Activated CD4-positive, CD25-positive, alpha-beta regulatory T cell treated with anti-CD3 and anti-CD28 coated beads, Interleukin-2, amount 50 U/mL, for 72 hours (primary cell): Measurements from ENCODE around the gene NPAS1.

ENCODE experiments used
- DNase-seq: peaks from one replicate; pipeline ENCODE4 v3.0.0; 2021

NPAS1 gene, protein sequence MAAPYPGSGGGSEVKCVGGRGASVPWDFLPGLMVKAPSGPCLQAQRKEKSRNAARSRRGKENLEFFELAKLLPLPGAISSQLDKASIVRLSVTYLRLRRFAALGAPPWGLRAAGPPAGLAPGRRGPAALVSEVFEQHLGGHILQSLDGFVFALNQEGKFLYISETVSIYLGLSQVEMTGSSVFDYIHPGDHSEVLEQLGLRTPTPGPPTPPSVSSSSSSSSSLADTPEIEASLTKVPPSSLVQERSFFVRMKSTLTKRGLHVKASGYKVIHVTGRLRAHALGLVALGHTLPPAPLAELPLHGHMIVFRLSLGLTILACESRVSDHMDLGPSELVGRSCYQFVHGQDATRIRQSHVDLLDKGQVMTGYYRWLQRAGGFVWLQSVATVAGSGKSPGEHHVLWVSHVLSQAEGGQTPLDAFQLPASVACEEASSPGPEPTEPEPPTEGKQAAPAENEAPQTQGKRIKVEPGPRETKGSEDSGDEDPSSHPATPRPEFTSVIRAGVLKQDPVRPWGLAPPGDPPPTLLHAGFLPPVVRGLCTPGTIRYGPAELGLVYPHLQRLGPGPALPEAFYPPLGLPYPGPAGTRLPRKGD

DNA sequence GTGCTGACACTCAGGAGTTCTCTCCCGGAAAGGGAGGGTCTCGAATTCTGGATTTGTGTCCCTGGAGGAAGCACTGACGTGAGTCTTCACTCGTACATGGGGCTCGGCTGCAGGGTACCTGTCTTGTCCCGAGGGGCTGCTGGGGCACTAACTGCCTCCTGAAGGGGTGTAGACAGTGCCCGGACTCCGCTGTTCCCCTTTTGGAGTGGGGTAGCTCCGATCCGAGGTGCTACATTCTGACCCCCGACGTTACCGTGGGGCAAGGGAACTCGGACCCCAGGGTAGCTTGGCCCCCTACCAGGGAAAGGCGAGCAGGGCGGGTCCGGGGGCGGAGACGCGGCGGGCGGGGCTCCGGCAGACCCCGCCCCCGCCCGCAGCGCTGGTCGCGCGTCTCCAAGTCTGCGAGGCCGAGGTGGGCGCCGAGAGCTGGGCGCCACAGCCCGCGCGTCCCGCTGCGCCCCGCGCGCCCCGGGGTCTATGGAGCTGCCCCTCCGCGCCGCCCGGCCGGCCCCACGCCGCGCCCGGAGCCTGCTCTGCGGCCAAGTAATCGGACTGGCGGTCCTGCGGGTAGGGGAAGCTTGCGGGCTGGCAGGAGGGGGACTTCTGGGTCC lies at the start of gene NPAS1:
Gene NPAS1, plus strand, starts transcription at position 407 of the 611 bp plus-strand sequence. CDS start 1,211 bp downstream, outside the sequence.
- no peak for DNase-seq

DNA sequence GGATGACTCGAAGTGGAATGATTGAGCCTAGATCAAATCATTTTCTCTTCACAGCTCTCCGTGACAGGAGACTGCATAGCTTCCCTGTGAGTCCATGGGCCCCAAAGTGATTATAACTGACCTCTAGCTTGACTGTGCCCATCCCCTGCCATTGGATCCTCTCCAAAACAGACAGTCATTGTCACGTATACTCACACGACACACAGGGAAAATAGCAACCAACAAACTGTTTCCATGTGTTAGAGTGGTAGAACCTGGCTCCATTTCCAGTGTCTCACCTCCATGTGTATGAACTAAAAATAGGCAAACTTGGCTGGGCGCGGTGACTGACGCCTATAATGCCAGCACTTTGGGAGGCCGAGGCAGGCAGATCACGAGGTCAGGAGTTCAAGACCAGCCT lies 48.8 kb upstream of the NPAS1 start:
- no peak for DNase-seq

DNA sequence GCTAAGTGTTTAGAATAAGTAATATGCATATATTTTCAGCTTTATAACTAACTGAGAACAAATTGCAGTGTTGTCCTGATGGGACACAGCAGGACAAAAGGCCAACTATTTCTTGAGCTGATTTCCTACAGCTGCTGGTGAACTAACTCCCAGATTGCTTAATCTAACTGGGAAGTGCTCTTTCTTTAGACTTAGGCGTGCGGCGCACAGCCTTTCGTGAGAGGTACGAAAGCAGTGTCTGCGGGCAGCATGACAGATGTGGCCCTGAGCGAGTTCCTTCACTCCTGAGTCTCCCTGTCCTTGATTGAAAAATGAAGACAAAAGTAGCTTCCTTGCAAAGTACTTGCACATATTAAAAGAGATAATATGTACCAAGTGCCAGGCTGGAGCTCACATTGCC lies 47.3 kb upstream of the NPAS1 start:
- no peak for DNase-seq

DNA sequence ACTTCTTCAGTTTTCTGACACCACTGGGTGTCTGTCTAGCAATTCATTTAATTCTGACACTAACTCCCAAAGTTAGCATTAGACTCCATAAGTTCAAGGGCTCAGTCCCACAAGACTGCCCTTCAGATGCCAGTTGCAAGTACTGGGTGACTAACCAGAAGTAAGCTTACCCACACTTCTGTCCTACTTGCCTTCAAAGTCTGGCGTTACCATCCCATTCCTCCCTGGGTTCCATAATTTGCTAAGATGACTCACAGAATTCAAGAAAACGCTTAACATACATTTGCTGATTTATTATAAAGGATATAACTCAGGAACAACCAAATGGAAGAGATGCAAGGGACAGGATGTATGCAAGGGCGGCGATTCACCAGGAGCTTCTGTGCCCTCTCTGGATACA lies 45.5 kb upstream of the NPAS1 start:
- DNase-seq: no peak

DNA sequence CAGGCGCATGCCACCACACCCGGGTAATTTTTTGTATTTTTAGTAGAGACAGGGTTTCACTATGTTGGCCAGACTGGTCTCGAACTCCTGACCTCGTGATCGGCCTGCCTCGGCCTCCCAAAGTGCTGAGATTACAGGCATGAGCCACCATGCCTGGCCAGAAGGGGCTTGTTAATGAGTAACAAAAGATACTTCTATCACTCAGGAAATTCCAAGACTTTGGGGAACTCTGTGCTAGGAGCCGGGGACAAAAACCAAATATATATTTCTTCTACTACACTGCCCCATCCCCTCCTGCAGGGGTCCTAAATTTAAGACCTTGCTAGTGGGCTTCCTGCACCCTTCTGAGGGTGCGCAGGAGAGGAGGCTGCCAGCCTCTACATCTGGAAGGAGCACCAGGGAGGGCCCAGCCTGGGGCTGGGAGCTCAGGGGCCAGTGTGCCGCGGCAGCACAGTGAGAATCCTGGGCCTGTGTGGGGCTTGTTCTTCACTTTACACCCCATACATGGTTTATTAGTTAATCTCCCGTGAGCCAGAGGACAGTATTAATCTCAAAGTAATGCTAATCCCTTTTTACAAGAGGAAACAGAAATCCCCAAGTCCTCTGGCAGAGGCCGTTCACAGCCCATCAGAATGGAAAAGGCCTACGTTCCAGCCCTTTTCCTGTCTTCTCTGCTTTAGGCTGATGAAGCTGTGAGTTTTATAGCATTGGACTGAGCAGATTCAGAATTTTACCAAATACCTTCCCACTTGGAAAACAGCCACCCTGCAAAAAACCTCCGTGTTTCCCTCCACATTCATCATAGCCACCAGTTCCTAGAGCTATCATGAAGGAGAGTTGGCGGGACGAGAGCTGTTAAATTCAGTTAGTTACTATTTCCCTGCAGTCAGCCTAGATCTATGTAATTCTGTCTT lies 44.4 kb upstream of the NPAS1 start:
- DNase-seq: no peak

DNA sequence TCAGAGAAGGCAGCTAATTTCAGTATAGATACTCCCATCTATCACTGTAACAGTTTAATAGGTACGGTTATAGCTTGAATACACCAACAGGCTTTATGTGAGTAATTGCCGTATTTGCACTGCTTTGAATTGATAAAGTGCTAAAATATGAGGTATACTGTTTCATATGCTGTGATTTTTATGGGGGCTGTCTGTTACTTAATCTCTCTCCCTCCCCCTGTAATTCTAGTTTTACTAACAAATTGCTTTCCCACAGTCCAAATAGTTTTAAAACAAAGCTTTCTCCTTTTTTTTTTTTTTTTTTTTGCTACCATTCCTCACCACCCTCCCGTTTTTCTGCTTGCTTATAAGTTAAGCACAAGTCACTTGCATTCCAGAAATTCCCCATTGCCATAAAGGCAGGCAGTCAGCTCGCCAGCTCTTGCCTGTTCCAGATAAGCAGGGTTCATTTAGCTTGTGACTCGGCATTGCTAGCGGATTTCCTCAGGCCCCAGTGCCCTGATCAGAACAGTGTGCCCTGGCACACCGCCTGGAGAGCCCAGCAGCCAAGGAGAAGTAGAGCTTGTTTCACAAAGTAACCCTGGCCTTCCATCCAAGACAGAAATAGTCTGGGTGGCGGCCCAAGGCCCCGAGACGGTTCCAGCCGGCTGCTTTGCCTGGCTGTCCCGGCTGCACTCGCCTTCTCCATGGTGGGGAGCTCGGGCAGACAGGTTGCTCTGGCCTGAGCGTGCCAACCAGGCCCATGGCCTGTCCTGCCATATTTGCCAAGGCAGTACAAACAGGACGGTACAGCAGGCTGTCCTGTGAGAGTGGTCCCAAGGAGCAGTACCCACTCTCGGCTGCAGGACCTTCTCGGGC lies 43.5 kb upstream of the NPAS1 start:
- DNase-seq: no peak

DNA sequence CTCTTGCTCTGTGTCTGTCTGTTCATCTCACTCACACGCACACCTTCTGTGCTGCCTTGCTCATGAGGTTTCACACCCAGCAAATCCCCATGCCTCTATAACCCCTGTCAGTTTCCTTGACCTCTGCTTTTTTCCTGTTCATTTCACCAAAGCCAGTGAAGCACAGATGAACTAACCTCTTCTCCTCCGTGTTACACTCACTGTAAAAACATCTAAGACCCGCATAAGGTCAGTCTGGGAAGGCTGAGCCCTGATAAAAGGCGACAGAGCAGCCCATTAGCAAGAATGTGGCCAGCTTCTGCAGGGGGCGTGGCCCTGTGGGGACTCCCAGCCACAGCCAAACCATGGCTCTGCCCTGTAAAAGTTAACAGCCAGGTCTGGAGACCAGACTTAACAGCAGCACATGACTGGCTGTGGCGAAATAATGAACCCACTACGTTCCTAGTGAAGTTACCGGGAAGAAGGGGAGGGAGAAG lies 42.8 kb upstream of the NPAS1 start:
- no peak for DNase-seq

DNA sequence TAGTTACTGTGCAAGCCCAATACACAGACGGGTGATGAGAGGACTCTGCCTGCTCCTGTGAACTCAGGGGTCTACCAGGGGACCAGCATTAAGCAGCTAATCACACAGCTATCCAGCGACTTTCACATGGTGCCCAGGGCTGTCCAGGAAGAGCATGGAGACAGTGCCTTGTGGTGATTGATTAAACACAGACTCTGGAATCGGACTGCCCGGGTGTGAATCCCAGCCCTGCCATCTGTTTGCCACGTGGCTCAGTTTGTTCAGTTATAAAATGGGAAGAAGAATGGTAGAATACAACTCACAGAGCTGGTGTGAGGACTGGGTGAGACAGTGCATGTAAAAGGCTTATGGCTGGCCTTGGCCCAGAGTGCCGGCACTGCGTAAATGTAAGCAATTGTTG lies 42.1 kb upstream of the NPAS1 start:
- DNase-seq: no peak

DNA sequence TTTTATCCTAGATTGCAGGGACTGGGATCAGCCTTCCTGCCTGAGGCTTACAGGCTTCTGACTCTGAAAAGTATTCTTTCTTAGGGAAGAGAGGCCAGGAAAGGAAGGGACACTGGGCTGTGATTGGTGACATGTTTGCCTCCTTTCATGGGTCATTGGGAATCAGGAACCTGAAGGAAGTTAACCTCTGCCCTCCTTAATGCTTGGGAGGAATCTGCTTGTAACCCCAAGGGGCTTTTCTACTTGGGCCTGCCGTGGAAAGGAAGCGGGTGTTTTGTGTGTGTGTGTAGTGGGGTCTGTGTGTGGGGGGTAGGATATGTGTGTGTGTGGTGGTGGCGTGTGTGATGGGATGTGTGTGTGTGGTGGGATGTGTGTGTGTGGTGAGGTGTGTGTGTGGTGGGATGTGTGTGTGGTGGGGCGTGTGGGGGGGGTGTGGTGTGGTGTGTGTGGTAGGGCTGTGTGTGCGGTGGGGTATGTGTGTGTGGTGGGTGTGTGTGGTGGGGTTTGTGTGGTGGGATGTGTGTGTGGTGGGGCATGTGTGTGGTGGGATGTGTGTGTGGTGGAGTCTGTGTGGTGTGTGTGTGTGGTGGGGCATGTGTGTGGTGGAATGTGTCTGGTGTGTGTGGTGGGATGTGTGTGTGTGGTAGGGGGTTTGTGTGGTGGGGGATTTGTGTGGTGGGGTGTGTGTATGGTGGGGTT lies 41.3 kb upstream of the NPAS1 start:
- DNase-seq: no peak

DNA sequence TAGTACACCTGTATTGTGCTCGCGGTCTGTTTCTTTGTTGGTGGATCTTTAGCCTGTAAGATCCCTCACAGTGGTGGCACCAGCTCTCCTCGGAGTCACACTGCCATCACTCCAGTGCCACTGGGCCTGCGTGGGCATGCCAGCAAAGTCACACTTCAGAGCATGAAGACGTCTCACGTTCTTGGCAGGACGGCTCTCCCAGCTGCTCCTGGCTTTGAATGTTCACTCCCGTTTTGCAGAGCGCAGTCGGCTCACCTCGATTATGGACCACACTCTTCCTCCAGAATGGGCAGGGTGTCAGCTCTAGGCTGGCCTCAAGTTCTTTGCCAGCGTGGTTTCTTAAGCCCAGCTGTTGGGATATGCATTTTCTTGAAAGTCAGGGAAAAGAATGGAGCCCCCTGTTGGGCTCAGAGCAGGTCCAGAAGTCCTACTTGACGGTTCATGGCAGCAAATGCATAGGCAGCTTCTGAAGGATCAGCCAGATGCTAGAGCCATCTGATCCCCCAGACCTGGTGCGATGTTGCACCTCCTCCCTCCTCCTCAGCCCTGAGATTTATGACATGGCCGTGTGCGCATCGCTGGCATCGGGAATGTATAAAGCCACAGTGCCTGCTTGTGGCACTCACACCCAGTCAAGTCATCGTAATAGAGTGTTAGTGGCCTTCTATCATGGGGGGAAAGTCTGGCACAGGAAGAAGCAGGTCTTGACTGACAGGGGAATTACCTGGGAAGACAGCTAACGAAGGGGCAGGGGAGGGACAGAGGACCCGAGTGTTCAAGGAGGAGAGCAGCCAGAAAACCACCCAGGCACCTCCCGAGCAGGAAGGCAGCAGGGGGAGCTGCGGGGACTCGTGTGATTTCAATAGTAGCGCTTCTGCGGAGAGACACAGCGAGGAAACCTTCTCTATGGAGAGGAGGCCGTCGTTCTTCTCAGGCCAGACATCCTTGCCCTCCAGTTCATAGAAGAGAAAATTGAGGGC lies 40.2 kb upstream of the NPAS1 start:
- DNase-seq: no peak

DNA sequence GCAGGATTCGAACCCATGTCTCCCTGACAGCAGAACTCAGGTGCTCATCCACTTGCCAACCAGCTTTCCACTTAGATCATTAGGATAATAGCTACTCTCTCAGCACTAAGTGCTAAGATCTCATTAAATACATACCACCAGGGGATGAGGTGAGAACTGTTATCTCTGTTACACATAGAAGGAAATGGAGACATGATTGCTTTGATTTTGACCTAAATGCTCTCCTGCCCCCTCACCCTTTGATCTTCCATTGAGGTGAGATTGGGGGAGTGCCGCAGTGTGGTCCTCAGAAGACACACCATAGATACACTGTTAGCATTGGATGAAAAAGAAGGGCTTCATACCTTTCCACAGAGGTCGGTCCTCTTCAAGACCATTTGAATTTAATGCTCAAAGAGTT lies 38.9 kb upstream of the NPAS1 start:
- DNase-seq: no peak

DNA sequence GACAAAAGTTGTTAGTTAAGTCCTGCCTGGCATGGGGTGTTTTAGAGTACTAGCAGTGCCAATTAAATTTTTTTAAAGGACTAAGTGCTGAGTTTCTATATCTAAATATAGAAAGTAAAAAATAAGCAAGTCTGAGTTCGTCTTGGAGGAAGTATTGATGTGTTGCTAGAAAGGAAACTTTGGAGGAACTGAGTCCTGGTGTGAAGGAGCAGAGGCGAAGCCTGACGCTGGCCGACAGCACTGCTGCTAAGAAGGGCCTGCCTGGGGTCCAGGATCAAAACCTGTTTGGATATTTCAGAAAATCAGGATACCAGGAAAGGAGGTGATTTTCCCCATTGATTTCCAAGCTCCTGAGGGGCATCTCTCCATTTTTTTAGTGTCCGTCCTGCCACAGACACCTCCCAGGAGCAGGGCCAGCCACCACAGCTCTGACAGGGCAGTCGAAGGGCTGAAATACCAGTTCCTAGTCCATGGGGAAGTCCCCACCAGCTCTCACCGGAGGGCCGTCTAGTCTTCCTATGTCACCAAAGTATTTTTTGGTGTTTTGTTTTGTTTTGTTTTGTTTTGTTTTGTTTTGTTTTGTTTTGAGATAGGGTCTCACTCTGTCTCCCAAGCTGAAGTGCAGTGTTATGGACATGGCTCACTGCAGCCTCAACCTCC lies 38.2 kb upstream of the NPAS1 start:
- DNase-seq: no peak

DNA sequence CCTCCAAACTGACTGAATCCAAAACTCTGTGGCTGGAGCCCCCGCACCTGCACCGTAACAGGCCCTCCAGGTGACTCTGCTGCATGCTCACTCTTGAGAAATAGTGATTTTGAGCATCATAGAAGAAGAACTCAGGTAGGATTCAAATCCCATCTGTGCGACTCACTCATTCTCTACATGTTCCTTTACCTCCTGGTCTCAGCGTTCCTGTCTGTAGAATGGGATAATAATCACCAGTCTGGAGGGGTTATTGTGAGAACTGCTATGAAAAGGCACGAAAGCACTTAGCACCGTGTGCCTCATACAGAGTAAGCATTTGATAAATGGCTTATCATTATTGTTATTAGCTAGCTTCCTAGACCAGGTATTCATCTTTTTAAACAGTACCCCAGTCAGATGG lies 36.5 kb upstream of the NPAS1 start:
- no peak for DNase-seq

DNA sequence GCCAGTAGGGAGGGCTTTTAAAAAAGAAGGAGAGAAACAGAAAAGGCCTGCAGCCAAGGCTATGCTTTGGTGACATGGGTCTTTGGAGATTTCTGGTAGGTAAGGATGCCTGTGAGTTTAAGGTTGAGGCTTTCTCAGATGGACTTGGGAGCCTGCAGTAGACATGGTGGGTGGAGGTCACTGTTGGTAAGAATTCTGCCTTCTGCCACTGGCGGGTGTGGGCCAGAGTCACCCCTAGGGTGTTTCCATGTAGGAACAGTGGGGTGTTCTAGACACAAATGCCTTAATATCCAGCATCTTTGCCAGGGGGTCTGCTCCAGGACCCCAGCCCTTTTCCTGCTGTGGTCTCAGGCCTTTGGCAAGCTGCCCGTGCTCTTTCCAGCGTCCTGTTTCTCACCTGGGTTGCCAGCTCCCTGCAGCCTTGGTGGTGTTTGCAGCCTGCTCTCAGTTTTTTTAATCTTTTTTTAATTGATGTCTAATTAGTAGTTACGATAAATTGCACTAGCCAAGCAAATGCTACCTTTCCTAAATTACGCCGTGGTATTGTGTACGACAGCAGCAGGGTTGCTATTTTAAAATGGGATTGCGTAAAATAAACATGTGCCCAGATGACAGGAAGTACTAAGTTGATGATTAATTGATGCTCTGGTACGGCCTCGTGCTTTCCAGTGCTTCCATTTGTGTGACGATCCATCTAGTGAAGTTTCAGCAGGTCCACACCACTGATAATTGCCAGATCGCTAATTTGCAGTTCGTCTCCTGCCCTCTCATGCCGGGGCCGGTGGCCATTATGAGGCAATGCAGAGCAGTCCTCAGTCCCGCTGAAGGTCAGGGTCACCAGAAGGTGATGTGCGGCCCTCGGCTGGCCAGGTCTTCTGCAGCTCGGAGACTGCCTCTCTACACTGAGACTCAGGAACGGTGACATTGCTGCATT lies 35.3 kb upstream of the NPAS1 start:
- DNase-seq: no peak

DNA sequence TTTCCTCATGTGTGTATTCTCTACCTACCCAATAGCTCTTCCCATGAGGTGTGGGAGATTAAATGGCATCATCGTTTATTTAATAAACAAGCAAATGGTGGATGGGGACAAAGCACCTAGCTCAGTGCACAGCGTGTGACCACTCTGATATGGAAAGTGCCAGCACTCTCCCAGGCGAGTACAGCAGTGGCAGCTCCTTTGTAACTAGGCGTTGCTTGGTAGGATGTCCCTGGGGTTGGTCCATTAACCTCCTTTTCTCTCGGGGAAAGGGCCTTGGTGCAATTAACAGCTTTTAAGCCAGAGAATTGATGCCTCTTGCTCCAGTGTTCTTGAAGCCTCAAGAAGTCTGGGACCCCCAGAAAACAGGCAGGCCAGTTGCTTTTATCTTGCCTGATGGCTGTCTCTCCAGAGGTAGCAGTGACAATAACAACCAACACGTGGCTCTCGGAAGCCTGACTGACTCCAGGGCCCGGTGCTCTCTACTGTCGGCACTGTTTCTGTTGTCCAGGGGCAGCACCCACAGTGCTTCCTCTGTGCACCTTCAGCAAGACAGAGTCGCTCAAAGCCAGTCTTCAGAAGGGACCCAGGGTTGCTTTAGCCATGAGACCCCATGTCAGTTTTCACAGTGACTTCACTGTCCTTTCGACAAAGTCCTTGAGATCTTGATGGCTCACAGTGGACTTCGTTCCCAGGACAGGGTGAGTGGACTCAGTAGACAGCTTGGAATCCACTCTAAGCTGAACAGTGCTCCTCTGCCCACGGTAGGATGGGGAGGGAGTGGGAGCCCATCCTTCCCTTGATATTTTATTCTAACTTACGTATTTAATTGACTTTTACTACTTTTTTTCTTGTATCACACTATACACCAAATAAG lies 33.9 kb upstream of the NPAS1 start:
- DNase-seq: no peak

DNA sequence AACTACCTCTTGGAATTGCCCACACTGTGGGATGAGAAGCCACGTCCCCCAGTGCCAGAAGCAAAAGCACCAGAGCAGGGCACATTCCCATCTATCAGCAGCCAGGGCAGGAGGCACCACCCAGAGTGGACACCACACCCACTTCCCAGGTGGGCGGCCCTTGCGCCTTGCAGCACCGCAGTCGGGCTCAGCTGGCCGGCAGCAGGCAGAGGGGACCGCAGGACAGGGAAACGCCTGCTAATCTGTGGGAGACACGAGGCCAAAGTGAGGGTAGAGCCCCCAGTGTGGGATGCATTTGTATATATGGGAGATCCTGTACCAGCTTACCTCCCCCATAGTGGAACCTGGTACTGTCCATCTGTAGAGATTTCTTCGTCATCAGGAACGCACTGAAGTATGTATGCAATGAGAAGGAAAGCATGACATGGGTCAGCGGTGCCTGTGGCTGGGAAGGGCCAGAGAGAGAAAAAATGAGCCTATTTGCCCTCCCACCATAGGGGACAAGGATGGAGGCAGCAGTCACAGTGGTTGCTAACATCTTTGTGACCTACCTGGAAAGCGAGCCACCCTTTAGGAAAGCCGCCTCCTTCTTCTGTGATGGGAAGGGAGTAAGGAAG lies 30.9 kb upstream of the NPAS1 start:
- no peak for DNase-seq
